DND-41 (cell line): Measurements from ENCODE around the gene POU2AF1.

ENCODE experiments used
- ATAC-seq: fragments of 200-7000 bp; cut with Tn5 transposase; 3 replicates; pipeline ENCODE4 v1.9.1; 2021; ENCODE audit warnings: low read depth; ENCODE audit not compliant: insufficient read depth
- DNase-seq: peaks from one replicate; pipeline ENCODE4 v3.0.0-alpha.2; 2020
- H2AFZ ChIP-seq: 2 replicates; pipeline ENCODE4 v1.6.0; 2012; ENCODE audit warnings: low read depth, low read length
- H3K27ac ChIP-seq: 2 replicates; pipeline ENCODE4 v1.5.1; 2012; ENCODE audit warnings: low read length, inconsistent platforms
- H3K27me3 ChIP-seq: fragments of 200-600 bp; sonication (generic); 2 replicates; pipeline ENCODE4 v1.6.0; 2012; ENCODE audit warnings: low read length, mild to moderate bottlenecking, inconsistent platforms; ENCODE audit not compliant: insufficient read depth, poor library complexity
- H3K36me3 ChIP-seq: 2 replicates; pipeline ENCODE4 v1.5.1; 2012; ENCODE audit warnings: low read length, inconsistent platforms; ENCODE audit not compliant: insufficient read depth
- H3K4me1 ChIP-seq: 2 replicates; pipeline ENCODE4 v1.5.1; 2012; ENCODE audit warnings: mild to moderate bottlenecking, low read length; ENCODE audit not compliant: insufficient read depth
- H3K4me2 ChIP-seq: 2 replicates; pipeline ENCODE4 v1.6.0; 2012; ENCODE audit warnings: mild to moderate bottlenecking, moderate library complexity, low read length, inconsistent platforms; ENCODE audit not compliant: insufficient read depth
- H3K4me3 ChIP-seq, 2 experiments: fragments of 200-600 bp in 1 of 2; shearing (Covaris generic) in 1 of 2; 2 replicates each; pipeline ENCODE4 v1.5.1; 2012 to 2016; ENCODE audit warnings: inconsistent platforms in 2 of 2, low read length in 2 of 2, mild to moderate bottlenecking in 2 of 2, low read depth in 1 of 2, moderate library complexity in 1 of 2
- H3K79me2 ChIP-seq: 2 replicates; pipeline ENCODE4 v1.6.0; 2012; ENCODE audit warnings: low read length, inconsistent platforms; ENCODE audit not compliant: insufficient read depth
- H3K9ac ChIP-seq: 2 replicates; pipeline ENCODE4 v1.6.0; 2012; ENCODE audit warnings: low read depth, mild to moderate bottlenecking, inconsistent platforms, low read length, moderate library complexity
- H3K9me3 ChIP-seq: 2 replicates; pipeline ENCODE4 v1.5.1; 2012; ENCODE audit warnings: low read length, moderate library complexity, mild to moderate bottlenecking, inconsistent platforms; ENCODE audit not compliant: insufficient read depth, severe bottlenecking
- H4K20me1 ChIP-seq: 2 replicates; pipeline ENCODE4 v1.6.0; 2012; ENCODE audit warnings: low read length; ENCODE audit not compliant: insufficient read depth
- EZH2 ChIP-seq: IDR thresholded peaks from 3 replicates; pipeline ENCODE4 v1.6.1; 2012; ENCODE audit warnings: borderline replicate concordance, low read depth, mild to moderate bottlenecking, moderate library complexity, low read length, inconsistent platforms; ENCODE audit not compliant: severe bottlenecking
- TF ChIP-seq, protein P1 (sequence below): IDR thresholded peaks from 2 replicates; pipeline ENCODE4 v1.5.1; 2012; ENCODE audit warnings: borderline replicate concordance, low read length, moderate library complexity, mild to moderate bottlenecking; ENCODE audit not compliant: poor library complexity, severe bottlenecking; ENCODE audit errors: extremely low read depth

POU2AF1 gene

DNA sequence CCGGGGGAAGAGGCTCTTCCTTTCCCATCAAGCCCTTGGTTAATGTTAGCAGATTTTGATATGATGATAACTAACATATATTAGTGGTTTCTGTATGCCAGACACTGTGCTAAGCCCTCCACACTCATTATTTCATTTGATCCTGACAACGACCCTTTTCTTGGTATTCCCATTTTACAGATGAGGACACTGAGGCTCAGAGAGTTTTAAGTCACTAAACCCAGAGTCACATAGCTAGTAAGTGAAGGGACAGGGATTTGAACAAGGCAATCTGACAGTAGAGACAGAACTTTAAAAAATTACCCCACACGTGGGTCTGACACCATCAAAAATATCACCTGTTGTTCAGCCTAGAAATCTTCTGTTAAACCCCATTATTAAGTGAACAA, 22.4 kb downstream of the POU2AF1 start:
- H3K4me1 ChIP-seq = no peaks in the 10 kb centered on the region
- no peak overlapping the region for H3K4me3 ChIP-seq
- no peaks in the 10 kb centered on the region for H3K27me3 ChIP-seq
- no peaks in the 10 kb centered on the region for H4K20me1 ChIP-seq
- H3K4me2 ChIP-seq = no peak overlapping the region
- H3K36me3 ChIP-seq = no peaks in the 10 kb centered on the region; the same call in 1 of the 2 replicates
- no peak overlapping the region for H3K9ac ChIP-seq
- no peaks in the 10 kb centered on the region for H3K79me2 ChIP-seq
- H3K27ac ChIP-seq = no peak overlapping the region
- H2AFZ ChIP-seq = no peak overlapping the region
- H3K9me3 ChIP-seq = no peaks in the 10 kb centered on the region
- DNase-seq (no peak), ATAC-seq (no peak)
- TF ChIP-seq EZH2 = no peak
- TF ChIP-seq, protein P1, sequence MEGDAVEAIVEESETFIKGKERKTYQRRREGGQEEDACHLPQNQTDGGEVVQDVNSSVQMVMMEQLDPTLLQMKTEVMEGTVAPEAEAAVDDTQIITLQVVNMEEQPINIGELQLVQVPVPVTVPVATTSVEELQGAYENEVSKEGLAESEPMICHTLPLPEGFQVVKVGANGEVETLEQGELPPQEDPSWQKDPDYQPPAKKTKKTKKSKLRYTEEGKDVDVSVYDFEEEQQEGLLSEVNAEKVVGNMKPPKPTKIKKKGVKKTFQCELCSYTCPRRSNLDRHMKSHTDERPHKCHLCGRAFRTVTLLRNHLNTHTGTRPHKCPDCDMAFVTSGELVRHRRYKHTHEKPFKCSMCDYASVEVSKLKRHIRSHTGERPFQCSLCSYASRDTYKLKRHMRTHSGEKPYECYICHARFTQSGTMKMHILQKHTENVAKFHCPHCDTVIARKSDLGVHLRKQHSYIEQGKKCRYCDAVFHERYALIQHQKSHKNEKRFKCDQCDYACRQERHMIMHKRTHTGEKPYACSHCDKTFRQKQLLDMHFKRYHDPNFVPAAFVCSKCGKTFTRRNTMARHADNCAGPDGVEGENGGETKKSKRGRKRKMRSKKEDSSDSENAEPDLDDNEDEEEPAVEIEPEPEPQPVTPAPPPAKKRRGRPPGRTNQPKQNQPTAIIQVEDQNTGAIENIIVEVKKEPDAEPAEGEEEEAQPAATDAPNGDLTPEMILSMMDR = no peak

DNA sequence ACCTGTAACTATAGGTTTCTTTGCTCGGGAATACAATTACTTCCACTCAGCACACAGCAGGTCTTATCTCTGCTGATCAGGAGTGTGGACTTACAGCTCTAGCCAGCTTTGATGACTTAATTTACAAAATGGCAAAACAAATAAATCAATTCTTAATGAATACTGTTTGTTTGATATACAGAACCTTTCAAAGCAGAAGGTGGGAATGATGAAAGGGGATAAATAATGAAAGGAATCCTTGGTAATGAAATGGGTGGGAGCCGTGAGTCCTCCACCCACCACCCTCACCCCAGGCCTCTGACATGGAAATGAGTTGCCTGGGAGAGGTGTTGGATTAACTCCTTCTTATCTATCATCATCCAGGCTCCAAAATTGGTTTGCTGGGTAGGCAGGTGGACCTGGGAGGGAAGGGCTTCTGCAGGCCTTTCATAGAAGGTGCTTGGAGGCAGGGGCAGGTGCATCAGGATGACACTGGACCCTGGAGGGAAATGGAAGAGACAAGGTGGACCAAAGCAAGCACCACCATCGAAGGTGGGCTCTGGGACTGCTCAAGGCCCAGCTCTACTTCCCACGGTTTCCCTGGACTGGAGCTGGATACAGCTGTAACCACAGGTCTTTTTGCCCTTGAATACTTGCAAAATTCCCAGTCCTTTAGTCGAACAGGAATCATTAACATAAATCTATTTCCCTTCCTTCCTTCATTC, 23.0 kb downstream of the POU2AF1 start:
- no peak for DNase-seq
- H3K36me3 ChIP-seq = no peaks in the 10 kb centered on the region; the same call in 1 of the 2 replicates
- no peaks in the 10 kb centered on the region for H3K27me3 ChIP-seq
- no peak overlapping the region for H3K9ac ChIP-seq
- no peaks in the 10 kb centered on the region for H4K20me1 ChIP-seq
- H3K27ac ChIP-seq = no peak overlapping the region
- no peaks in the 10 kb centered on the region for H3K4me1 ChIP-seq
- ATAC-seq = no peak
- no peak overlapping the region for H2AFZ ChIP-seq
- H3K9me3 ChIP-seq = no peaks in the 10 kb centered on the region
- H3K79me2 ChIP-seq = no peaks in the 10 kb centered on the region
- no peak overlapping the region for H3K4me2 ChIP-seq
- TF ChIP-seq, protein P1 = no peak
- no peak for TF ChIP-seq EZH2
- no peak overlapping the region for H3K4me3 ChIP-seq

DNA sequence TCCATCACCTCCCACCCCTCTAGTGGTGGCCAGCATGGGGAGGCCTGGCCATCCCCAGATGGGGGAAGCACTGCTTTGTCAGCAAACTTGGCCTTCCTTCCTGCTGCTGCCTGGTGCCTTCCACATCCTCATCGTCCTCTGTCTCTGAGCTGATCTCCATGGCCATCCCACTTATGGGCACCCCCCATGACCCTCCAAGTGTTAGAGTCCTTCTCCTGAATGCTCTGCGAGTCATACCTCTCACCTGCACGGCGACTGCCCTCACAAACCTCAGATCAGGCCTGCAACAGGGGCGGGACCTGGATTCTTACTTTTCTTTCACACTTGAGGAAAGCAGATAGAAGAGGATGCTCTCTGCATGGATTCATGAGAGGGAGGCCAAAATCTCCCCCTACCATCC, 24.0 kb downstream of the POU2AF1 start:
- Histone ChIP-seq H3K36me3 (no peaks in the 10 kb centered on the region; the same call in 1 of the 2 replicates), H3K9ac (no peak overlapping the region), H4K20me1 (no peaks in the 10 kb centered on the region), H3K9me3 (no peaks in the 10 kb centered on the region), H3K4me3 (no peak overlapping the region), H3K4me1 (no peaks in the 10 kb centered on the region), H3K79me2 (no peaks in the 10 kb centered on the region), H3K27me3 (no peaks in the 10 kb centered on the region), H2AFZ (no peak overlapping the region), H3K4me2 (no peak overlapping the region), H3K27ac (no peak overlapping the region)
- ATAC-seq (no peak), DNase-seq (no peak)
- TF ChIP-seq, protein P1 = no peak
- no peak for TF ChIP-seq EZH2

DNA sequence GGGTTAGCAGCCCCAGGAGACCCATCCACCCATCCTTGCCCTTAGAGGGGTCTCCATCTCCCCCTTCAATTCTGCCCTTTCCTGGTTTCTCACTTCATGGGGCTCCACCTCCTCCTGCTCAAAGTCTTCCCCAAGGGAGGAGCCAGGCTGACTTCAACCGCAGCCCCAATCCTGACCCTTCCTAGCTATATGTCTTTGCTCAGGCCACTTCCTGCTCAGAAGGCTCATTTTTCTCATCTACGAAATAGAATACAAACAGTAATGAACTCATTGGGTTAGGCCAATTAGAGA, 24.5 kb downstream of the POU2AF1 start:
- Histone ChIP-seq H3K27ac (no peak overlapping the region), H3K9ac (no peak overlapping the region), H3K79me2 (no peaks in the 10 kb centered on the region), H4K20me1 (no peaks in the 10 kb centered on the region), H3K36me3 (no peaks in the 10 kb centered on the region; the same call in 1 of the 2 replicates), H2AFZ (no peak overlapping the region), H3K9me3 (no peaks in the 10 kb centered on the region), H3K4me2 (no peak overlapping the region), H3K4me3 (no peak overlapping the region), H3K27me3 (no peaks in the 10 kb centered on the region), H3K4me1 (no peaks in the 10 kb centered on the region)
- no peak for TF ChIP-seq EZH2
- TF ChIP-seq, protein P1 = no peak
- DNase-seq = no peak
- ATAC-seq = no peak
